KOPT-K1 (cell line): Measurements from ENCODE around the gene AMZ2.
"Not testable (repeated sequence)": the region's sequence is repeated elsewhere in the genome, so short reads cannot be mapped to it uniquely, and the experiment has no call there.

ENCODE experiments used
- H3K27ac ChIP-seq: fragments of 200-600 bp; sonication (generic); 2 replicates; pipeline ENCODE4 v1.5.1; 2016; ENCODE audit warnings: antibody characterized with exemption, mild to moderate bottlenecking, low read depth, low read length; ENCODE audit not compliant: poor library complexity, severe bottlenecking
- H3K36me3 ChIP-seq: fragments of 200-600 bp; sonication (generic); 2 replicates; pipeline ENCODE4 v1.5.1; 2017; ENCODE audit warnings: antibody characterized with exemption, mild to moderate bottlenecking, low read length, moderate library complexity; ENCODE audit not compliant: insufficient read depth
- H3K9me3 ChIP-seq: fragments of 200-600 bp; sonication (generic); 2 replicates; pipeline ENCODE4 v1.5.1; 2017; ENCODE audit warnings: antibody characterized with exemption, low read length, mild to moderate bottlenecking; ENCODE audit not compliant: insufficient read depth, poor library complexity, severe bottlenecking

Gene AMZ2

GRCh38 chr17:68255731-68256538, 8.1 kb downstream of the AMZ2 start:
- Histone ChIP-seq H3K9me3 (no peaks in the 10 kb centered on the region), H3K36me3 (peaks cover 33% of the 10 kb centered on the region), H3K27ac (peak overlapping the region; percentile 74)

GRCh38 chr17:68256701-68257100, 8.9 kb downstream of the AMZ2 start:
- H3K36me3 ChIP-seq: peaks cover 28% of the 10 kb centered on the region
- H3K9me3 ChIP-seq: not testable (repeated sequence)
- peak overlapping the region; percentile 74 for H3K27ac ChIP-seq

GRCh38 chr17:68257934-68258333, 10.1 kb downstream of the AMZ2 start:
- Histone ChIP-seq H3K36me3 (peaks cover 24% of the 10 kb centered on the region), H3K27ac (peak overlapping the region; percentile 74), H3K9me3 (no peaks in the 10 kb centered on the region)

GRCh38 chr17:68258890-68259647, 11.2 kb downstream of the AMZ2 start:
- Histone ChIP-seq H3K36me3 (peaks cover 24% of the 10 kb centered on the region), H3K27ac (peak overlapping the region; percentile 74)
- not testable (repeated sequence) for H3K9me3 ChIP-seq

GRCh38 chr17:68259648-68259951, 11.8 kb downstream of the AMZ2 start:
- not testable (repeated sequence) for H3K9me3 ChIP-seq
- Histone ChIP-seq H3K27ac (peak overlapping the region; percentile 74), H3K36me3 (peaks cover 21% of the 10 kb centered on the region)

GRCh38 chr17:68260051-68260762, 12.4 kb downstream of the AMZ2 start:
- Histone ChIP-seq H3K9me3 (no peaks in the 10 kb centered on the region), H3K36me3 (peaks cover 15% of the 10 kb centered on the region), H3K27ac (peak overlapping the region; percentile 74)

- H3K27ac ChIP-seq: peak overlapping the region; percentile 17
- H3K9me3 ChIP-seq, H3K36me3 ChIP-seq: not testable (repeated sequence)
Measured at GRCh38 chr17:68262467-68262866, 14.6 kb downstream of the AMZ2 start.

- H3K36me3 ChIP-seq, H3K9me3 ChIP-seq: not testable (repeated sequence)
- peak overlapping the region; percentile 17 for H3K27ac ChIP-seq
Measured at GRCh38 chr17:68263101-68263681, 15.3 kb downstream of the AMZ2 start.

GRCh38 chr17:68265833-68266232, 18.0 kb downstream of the AMZ2 start:
- peaks cover 17% of the 10 kb centered on the region for H3K36me3 ChIP-seq
- not testable (repeated sequence) for H3K9me3 ChIP-seq, H3K27ac ChIP-seq

GRCh38 chr17:68273722-68274121, 25.9 kb downstream of the AMZ2 start:
- no peak overlapping the region for H3K27ac ChIP-seq
- peaks cover 52% of the 10 kb centered on the region for H3K36me3 ChIP-seq
- H3K9me3 ChIP-seq: peaks cover 9% of the 10 kb centered on the region

- peaks cover 47% of the 10 kb centered on the region for H3K36me3 ChIP-seq
- not testable (repeated sequence) for H3K27ac ChIP-seq, H3K9me3 ChIP-seq
Measured at GRCh38 chr17:68276339-68276738, 28.5 kb downstream of the AMZ2 start.

- H3K27ac ChIP-seq: no peak overlapping the region
- peaks cover 33% of the 10 kb centered on the region for H3K36me3 ChIP-seq
Measured at GRCh38 chr17:68277807-68278206, 30.0 kb downstream of the AMZ2 start.

GRCh38 chr17:68281965-68282364, 34.1 kb downstream of the AMZ2 start:
- peaks cover 23% of the 10 kb centered on the region for H3K36me3 ChIP-seq
- not testable (repeated sequence) for H3K9me3 ChIP-seq, H3K27ac ChIP-seq

More at GRCh38 chr17:68277807-68278206, 30.0 kb downstream of the AMZ2 start:
- peaks cover 9% of the 10 kb centered on the region for H3K9me3 ChIP-seq

GRCh38 chr17:68288375-68288774, 40.5 kb downstream of the AMZ2 start:
- no peaks in the 10 kb centered on the region; the same call in 1 of the 2 replicates for H3K36me3 ChIP-seq
- H3K9me3 ChIP-seq: no peaks in the 10 kb centered on the region
- H3K27ac ChIP-seq: no peak overlapping the region

GRCh38 chr17:68288804-68289203, 41.0 kb downstream of the AMZ2 start:
- Histone ChIP-seq H3K36me3 (no peaks in the 10 kb centered on the region; the same call in 1 of the 2 replicates), H3K27ac (no peak overlapping the region), H3K9me3 (no peaks in the 10 kb centered on the region)
